Thoracic aorta (tissue), 2 donors: ENCODE data around the gene LNPEP. TPM values are rescaled to one million over a fixed set of nuclear protein-coding genes. Genes with fewer than 3 reads are reported as not detected.

ENCODE experiments used
- ATAC-seq: fragments of 150-250 bp; one replicate; pipeline ENCODE4 v1.8.0; 2017; ENCODE audit warnings: low read depth; ENCODE audit not compliant: insufficient number of reproducible peaks, low FRiP score
- DNase-seq: peaks from one replicate; pipeline ENCODE4 v3.0.0-alpha.2; 2020; ENCODE audit warnings: low spot score
- H3K27ac ChIP-seq, 2 donors: fragments of 200-600 bp; sonication (generic); 1 replicate in 1 of 2; 2 replicates in 1 of 2; pipeline ENCODE4 v1.5.1; 2016; ENCODE audit warnings: mild to moderate bottlenecking in 2 of 2, moderate library complexity in 2 of 2
- H3K27me3 ChIP-seq: fragments of 200-600 bp; sonication (generic); replicated peaks from 2 replicates; pipeline ENCODE4 v1.6.0; 2016; ENCODE audit warnings: mild to moderate bottlenecking; ENCODE audit not compliant: insufficient read depth
- H3K36me3 ChIP-seq: fragments of 200-600 bp; sonication (generic); one replicate; pipeline ENCODE4 v1.5.1; 2016
- H3K4me1 ChIP-seq, 2 donors: fragments of 200-600 bp; sonication (generic); 1 replicate in 1 of 2; 2 replicates in 1 of 2; pipeline versions ENCODE4 v1.5.1 to v1.6.0; 2016; ENCODE audit warnings: low read depth in 2 of 2, mild to moderate bottlenecking in 1 of 2; ENCODE audit not compliant: control insufficient read depth in 1 of 2
- H3K4me3 ChIP-seq: fragments of 200-600 bp; sonication (generic); 2 replicates; pipeline ENCODE4 v1.5.1; 2016; ENCODE audit warnings: mild to moderate bottlenecking
- H3K9me3 ChIP-seq: fragments of 200-600 bp; sonication (generic); 2 replicates; pipeline ENCODE4 v1.5.1; 2016
- total RNA-seq, 2 donors: library from RNA; depleted of rRNA; stranded (reverse); fragments of >200 nt; gene quantifications; one replicate each; pipeline versions ENCODE4 v1.1.0 to v1.2.3, GENCODE V29; 2016
- TF ChIP-seq, protein P1 (sequence below): fragments of 200-600 bp; sonication (generic); IDR thresholded peaks from one replicate; pipeline ENCODE4 v1.5.1; 2019; ENCODE audit warnings: antibody characterized with exemption

Gene LNPEP
- total RNA-seq, 2 donors from 2014 or later, result 55.0 to 74.6 TPM

DNA sequence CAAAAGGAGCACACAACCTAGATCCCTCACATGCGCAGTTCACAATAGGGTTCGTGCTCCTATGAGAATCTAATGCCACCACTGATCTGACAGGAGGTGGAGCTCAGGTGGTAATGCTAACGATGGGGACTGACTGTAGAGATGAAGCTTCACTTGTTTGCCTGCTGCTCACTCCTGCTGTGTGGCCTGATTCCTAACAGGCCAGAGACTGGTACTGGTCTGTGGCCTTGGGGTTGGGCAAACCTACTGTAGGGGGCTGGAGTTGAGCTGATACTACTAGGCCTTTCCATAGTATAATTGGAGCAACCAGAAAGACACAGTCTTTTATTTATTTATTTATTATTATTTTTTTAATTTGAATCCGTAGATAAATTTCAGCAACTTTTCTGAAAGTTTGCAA lies 5.3 kb downstream of the LNPEP start:
- no peak overlapping the region for H3K27ac ChIP-seq
- no peaks in the 10 kb centered on the region for H3K27me3 ChIP-seq
- peaks cover 8 to 34% of the 10 kb centered on the region in 2 donors for H3K4me1 ChIP-seq
- DNase-seq (no peak), ATAC-seq (no peak)
- no peaks in the 10 kb centered on the region for H3K9me3 ChIP-seq
- TF ChIP-seq, protein P1, sequence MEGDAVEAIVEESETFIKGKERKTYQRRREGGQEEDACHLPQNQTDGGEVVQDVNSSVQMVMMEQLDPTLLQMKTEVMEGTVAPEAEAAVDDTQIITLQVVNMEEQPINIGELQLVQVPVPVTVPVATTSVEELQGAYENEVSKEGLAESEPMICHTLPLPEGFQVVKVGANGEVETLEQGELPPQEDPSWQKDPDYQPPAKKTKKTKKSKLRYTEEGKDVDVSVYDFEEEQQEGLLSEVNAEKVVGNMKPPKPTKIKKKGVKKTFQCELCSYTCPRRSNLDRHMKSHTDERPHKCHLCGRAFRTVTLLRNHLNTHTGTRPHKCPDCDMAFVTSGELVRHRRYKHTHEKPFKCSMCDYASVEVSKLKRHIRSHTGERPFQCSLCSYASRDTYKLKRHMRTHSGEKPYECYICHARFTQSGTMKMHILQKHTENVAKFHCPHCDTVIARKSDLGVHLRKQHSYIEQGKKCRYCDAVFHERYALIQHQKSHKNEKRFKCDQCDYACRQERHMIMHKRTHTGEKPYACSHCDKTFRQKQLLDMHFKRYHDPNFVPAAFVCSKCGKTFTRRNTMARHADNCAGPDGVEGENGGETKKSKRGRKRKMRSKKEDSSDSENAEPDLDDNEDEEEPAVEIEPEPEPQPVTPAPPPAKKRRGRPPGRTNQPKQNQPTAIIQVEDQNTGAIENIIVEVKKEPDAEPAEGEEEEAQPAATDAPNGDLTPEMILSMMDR, result no peak
- H3K4me3 ChIP-seq, result no peak overlapping the region
- H3K36me3 ChIP-seq, result no peaks in the 10 kb centered on the region

DNA sequence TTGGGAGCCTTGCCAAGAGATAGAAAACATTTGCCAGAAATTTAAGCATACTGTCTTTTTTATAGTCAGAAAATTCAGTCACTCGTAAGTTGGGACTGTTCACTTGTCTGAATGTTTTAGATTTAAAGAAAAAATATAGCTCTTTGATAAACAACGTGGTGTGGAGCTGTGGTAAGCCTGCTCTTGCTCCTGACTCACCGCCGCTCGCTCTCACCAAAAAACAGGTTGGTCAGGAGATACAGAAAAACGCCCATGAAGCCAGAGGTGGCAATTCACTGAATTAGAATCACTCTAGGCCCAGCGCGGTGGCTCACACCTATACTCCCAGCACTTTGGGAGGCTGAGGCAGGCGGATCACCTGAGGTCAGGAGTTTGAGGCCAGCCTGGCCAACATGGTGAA lies 6.2 kb downstream of the LNPEP start:
- Histone ChIP-seq H3K36me3 (no peaks in the 10 kb centered on the region), H3K27me3 (no peaks in the 10 kb centered on the region), H3K27ac (no peak overlapping the region), H3K9me3 (no peaks in the 10 kb centered on the region), H3K4me3 (no peak overlapping the region), H3K4me1 (peaks cover 8 to 33% of the 10 kb centered on the region in 2 donors)
- DNase-seq (no peak), ATAC-seq (no peak)
- TF ChIP-seq, protein P1, result no peak

DNA sequence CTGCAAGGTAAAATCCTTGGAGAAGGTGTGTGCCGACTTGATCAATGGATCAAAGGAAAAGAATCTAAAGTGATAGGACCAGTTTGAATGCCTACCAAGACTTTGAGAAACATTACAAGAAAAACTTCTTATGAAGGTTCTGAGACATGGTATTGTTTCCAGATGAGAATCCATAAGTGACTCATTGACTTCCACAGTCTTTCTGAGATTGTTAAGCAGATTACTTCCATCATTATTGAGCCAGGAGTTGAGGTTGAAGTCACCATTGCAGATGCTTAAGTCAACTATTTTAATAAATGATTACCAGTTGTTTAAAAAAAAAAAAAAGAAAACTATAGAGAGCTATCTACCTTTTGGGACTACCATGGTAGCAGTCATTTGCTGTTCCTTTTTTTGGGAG lies 7.0 kb downstream of the LNPEP start:
- Histone ChIP-seq H3K27me3 (no peaks in the 10 kb centered on the region), H3K4me3 (no peak overlapping the region), H3K4me1 (peaks cover 6 to 25% of the 10 kb centered on the region in 2 donors), H3K36me3 (no peaks in the 10 kb centered on the region), H3K9me3 (no peaks in the 10 kb centered on the region), H3K27ac (no peak overlapping the region)
- TF ChIP-seq, protein P1, result no peak
- ATAC-seq, result no peak
- no peak for DNase-seq

- ATAC-seq, result no peak
Observed at GRCh38 chr5:96943799-96944198, 7.9 kb downstream of the LNPEP start.

GRCh38 chr5:96945144-96945897 lies 9.4 kb downstream of the LNPEP start:
- Histone ChIP-seq H3K27me3 (no peaks in the 10 kb centered on the region), H3K27ac (no peak overlapping the region), H3K9me3 (no peaks in the 10 kb centered on the region), H3K4me1 (peaks cover 2 to 14% of the 10 kb centered on the region in 2 donors), H3K4me3 (no peak overlapping the region), H3K36me3 (no peaks in the 10 kb centered on the region)
- TF ChIP-seq, protein P1, result no peak
- ATAC-seq (no peak), DNase-seq (no peak)

More at GRCh38 chr5:96943799-96944198, 7.9 kb downstream of the LNPEP start:
- no peak overlapping the region for H3K27ac ChIP-seq
- H3K36me3 ChIP-seq, result no peaks in the 10 kb centered on the region
- no peaks in the 10 kb centered on the region for H3K27me3 ChIP-seq
- no peaks in the 10 kb centered on the region for H3K9me3 ChIP-seq
- DNase-seq, result no peak
- H3K4me1 ChIP-seq, result peaks cover 2 to 17% of the 10 kb centered on the region in 2 donors
- TF ChIP-seq, protein P1, result no peak
- H3K4me3 ChIP-seq, result no peak overlapping the region
